Mesenchymal stem cell (in vitro differentiated cells and primary cell): ENCODE results near the gene PPP6R1.

ENCODE experiments used
- DNase-seq: peaks from one replicate; pipeline ENCODE4 v3.0.0-alpha.2; 2013
- H2AFZ ChIP-seq: one replicate; pipeline ENCODE4 v1.6.1; 2013; ENCODE audit warnings: low read depth, mild to moderate bottlenecking, control low read depth, inconsistent platforms, low read length, moderate library complexity
- H2AK5ac ChIP-seq: 2 replicates; pipeline ENCODE4 v1.6.1; 2013; ENCODE audit warnings: low read length, moderate library complexity, mild to moderate bottlenecking, inconsistent platforms; ENCODE audit not compliant: severe bottlenecking
- H2BK120ac ChIP-seq: one replicate; pipeline ENCODE4 v1.6.1; 2013; ENCODE audit warnings: low read depth, mild to moderate bottlenecking, inconsistent platforms, low read length, moderate library complexity
- H2BK12ac ChIP-seq, 2 experiments: one replicate each; pipeline ENCODE4 v1.6.1; 2013; ENCODE audit warnings: inconsistent platforms in 2 of 2, low read length in 2 of 2, mild to moderate bottlenecking in 2 of 2, moderate library complexity in 2 of 2, control low read depth in 1 of 2
- H2BK15ac ChIP-seq: one replicate; pipeline ENCODE4 v1.6.1; 2013; ENCODE audit warnings: mild to moderate bottlenecking, low read depth, inconsistent platforms; ENCODE audit not compliant: poor library complexity, severe bottlenecking
- H2BK5ac ChIP-seq: 2 replicates; pipeline ENCODE4 v1.6.1; 2013; ENCODE audit warnings: low read depth, mild to moderate bottlenecking, low read length, control low read depth, inconsistent platforms; ENCODE audit not compliant: poor library complexity, severe bottlenecking
- H3K14ac ChIP-seq, 2 experiments: one replicate each; pipeline ENCODE4 v1.6.1; 2013; ENCODE audit warnings: inconsistent platforms in 2 of 2, low read length in 2 of 2, control low read depth in 1 of 2, mild to moderate bottlenecking in 1 of 2, moderate library complexity in 1 of 2
- H3K18ac ChIP-seq, 2 experiments: one replicate each; pipeline ENCODE4 v1.6.1; 2013; ENCODE audit warnings: inconsistent platforms in 2 of 2, low read length in 2 of 2, control low read depth in 1 of 2, low read depth in 1 of 2, mild to moderate bottlenecking in 1 of 2
- H3K23ac ChIP-seq, 2 experiments: one replicate each; pipeline ENCODE4 v1.6.1; 2013; ENCODE audit warnings: inconsistent platforms in 2 of 2, low read length in 2 of 2, mild to moderate bottlenecking in 2 of 2, moderate library complexity in 2 of 2, control low read depth in 1 of 2
- H3K27ac ChIP-seq: 2 replicates; pipeline ENCODE4 v1.5.1; 2013; ENCODE audit warnings: mild to moderate bottlenecking, moderate library complexity, low read length, control low read depth, inconsistent platforms; ENCODE audit not compliant: poor library complexity, severe bottlenecking
- H3K27me3 ChIP-seq, 2 experiments: 2 replicates each; pipeline versions ENCODE4 v1.6.1 to v1.7.0; 2013; ENCODE audit warnings: low read length in 2 of 2, mild to moderate bottlenecking in 2 of 2, moderate library complexity in 2 of 2, control low read depth in 1 of 2, inconsistent platforms in 1 of 2; ENCODE audit not compliant: control insufficient read depth in 1 of 2, insufficient read depth in 1 of 2
- H3K36me3 ChIP-seq, 2 experiments: 2 replicates each; pipeline versions ENCODE4 v1.6.1 to v1.7.0; 2013; ENCODE audit warnings: low read length in 2 of 2, control low read depth in 1 of 2, inconsistent platforms in 1 of 2, low read depth in 1 of 2, mild to moderate bottlenecking in 1 of 2; ENCODE audit not compliant: insufficient read depth in 2 of 2, control insufficient read depth in 1 of 2
- H3K4ac ChIP-seq, 2 experiments: one replicate each; pipeline ENCODE4 v1.6.1; 2013; ENCODE audit warnings: inconsistent platforms in 2 of 2, low read length in 2 of 2, mild to moderate bottlenecking in 2 of 2, moderate library complexity in 2 of 2, control low read depth in 1 of 2, low read depth in 1 of 2
- H3K4me1 ChIP-seq: 2 replicates; pipeline ENCODE4 v1.6.1; 2013; ENCODE audit warnings: low read depth, low read length, control low read depth; ENCODE audit not compliant: control insufficient read depth, insufficient read depth
- H3K4me2 ChIP-seq: 2 replicates; pipeline ENCODE4 v1.6.1; 2013; ENCODE audit warnings: low read length, mild to moderate bottlenecking, inconsistent platforms; ENCODE audit not compliant: poor library complexity, severe bottlenecking
- H3K4me3 ChIP-seq, 2 experiments: 2 replicates each; pipeline versions ENCODE4 v1.5.1 to v1.7.0; 2013; ENCODE audit warnings: low read length in 2 of 2, mild to moderate bottlenecking in 2 of 2, control low read depth in 1 of 2, low read depth in 1 of 2; ENCODE audit not compliant: insufficient read depth in 1 of 2
- H3K79me1 ChIP-seq: replicated peaks from 2 replicates; pipeline ENCODE4 v1.6.1; 2013; ENCODE audit warnings: mild to moderate bottlenecking, control low read depth, low read length, inconsistent platforms; ENCODE audit not compliant: poor library complexity, severe bottlenecking
- H3K9ac ChIP-seq: 2 replicates; pipeline ENCODE4 v1.7.0; 2013; ENCODE audit warnings: mild to moderate bottlenecking, low read length, moderate library complexity
- H3K9me3 ChIP-seq: 2 replicates; pipeline ENCODE4 v1.7.0; 2013; ENCODE audit warnings: mild to moderate bottlenecking, low read length; ENCODE audit not compliant: control insufficient read depth
- H4K8ac ChIP-seq: one replicate; pipeline ENCODE4 v1.6.1; 2013; ENCODE audit warnings: inconsistent platforms, mild to moderate bottlenecking, low read length, moderate library complexity
- H4K91ac ChIP-seq: one replicate; pipeline ENCODE4 v1.6.1; 2013; ENCODE audit warnings: mild to moderate bottlenecking, low read length, inconsistent platforms
- WGBS: methylation state at CpG from one replicate; pipeline ENCODE4 v1.1.7; 2013; ENCODE audit warnings: mixed read lengths; 5-methylcytosine and 5-hydroxymethylcytosine counted together

Gene PPP6R1

DNA sequence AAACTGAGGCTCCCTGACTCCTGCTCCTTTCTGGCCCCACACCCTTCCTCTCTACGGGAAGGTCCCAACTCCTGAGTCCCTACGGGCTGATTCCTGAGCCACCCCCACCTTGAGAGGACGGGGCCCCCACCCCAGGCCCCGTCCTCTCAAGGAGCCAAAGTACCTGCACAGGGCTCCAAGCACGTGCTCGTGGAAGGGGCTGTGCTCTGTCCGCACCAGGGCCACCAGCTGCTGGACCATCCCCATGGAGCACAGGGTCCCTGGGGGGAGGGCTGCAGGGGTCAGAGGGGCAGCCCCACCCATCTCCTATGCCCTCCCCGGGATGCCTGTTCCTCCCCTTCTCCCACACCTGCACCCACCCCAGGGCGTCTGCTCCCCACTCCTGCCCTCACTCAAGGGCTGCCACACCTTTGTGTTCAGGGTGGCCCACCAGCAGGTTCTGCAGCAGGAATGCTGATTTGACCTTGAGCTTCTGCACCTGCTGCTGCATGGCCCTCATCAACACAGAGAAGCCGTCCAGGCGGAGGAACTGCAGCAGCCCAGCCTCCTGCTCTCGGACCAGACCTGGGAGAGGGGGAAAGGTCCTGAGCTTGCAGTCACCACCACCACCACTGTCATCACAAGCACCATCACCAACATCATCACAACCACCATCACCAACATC is 7.0 kb upstream of the PPP6R1 start:
- Histone ChIP-seq H2AK5ac (no peak overlapping the region), H2BK5ac (no peak overlapping the region), H3K79me1 (peaks cover 23% of the 10 kb centered on the region), H3K4me2 (no peak overlapping the region), H2BK15ac (no peak overlapping the region), H3K18ac (no peak overlapping the region), H3K27ac (no peak overlapping the region), H3K36me3 (peaks cover 16 to 39% of the 10 kb centered on the region in 2 experiments), H4K8ac (no peak overlapping the region), H3K4me3 (no peak overlapping the region), H3K4me1 (peaks cover 1% of the 10 kb centered on the region), H3K4ac (no peak overlapping the region), H3K9me3 (no peaks in the 10 kb centered on the region), H2BK120ac (no peak overlapping the region), H3K23ac (no peak overlapping the region), H3K27me3 (no peaks in the 10 kb centered on the region), H2AFZ (no peak overlapping the region), H2BK12ac (no peak overlapping the region), H4K91ac (no peak overlapping the region), H3K9ac (no peak overlapping the region), H3K14ac (no peak overlapping the region)
- DNase-seq, result no peak
- 94% methylated on average over 12 of the region's 12 CpGs for WGBS

DNA sequence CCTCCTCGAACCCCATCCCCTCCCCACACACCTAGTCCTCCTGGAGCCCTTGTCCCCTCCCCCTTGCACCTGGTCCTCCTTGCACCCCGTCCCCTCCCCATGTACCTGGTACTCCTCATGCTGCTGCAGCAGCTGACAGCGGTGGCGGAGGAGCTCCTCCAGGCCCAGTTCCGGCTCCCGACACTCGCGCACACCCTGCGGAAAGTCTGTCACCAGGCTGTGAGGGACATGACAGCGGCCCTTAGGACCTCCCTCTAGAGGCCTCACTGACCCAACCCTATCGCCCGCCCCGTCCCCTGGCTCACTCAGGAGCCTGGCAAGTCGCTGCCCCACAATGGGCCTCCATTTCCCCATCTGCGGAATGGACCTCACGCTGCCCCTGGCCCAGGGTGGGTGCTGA is 6.4 kb upstream of the PPP6R1 start:
- no peak overlapping the region for H3K14ac ChIP-seq
- H2BK12ac ChIP-seq, result no peak overlapping the region
- H3K9ac ChIP-seq, result no peak overlapping the region
- no peak overlapping the region for H4K91ac ChIP-seq
- no peaks in the 10 kb centered on the region for H3K27me3 ChIP-seq
- no peak overlapping the region for H3K18ac ChIP-seq
- peaks cover 18% of the 10 kb centered on the region for H3K79me1 ChIP-seq
- H2BK120ac ChIP-seq, result no peak overlapping the region
- DNase-seq, result no peak
- H3K4ac ChIP-seq, result no peak overlapping the region
- H3K4me2 ChIP-seq, result no peak overlapping the region
- no peak overlapping the region for H2BK15ac ChIP-seq
- H3K9me3 ChIP-seq, result no peaks in the 10 kb centered on the region
- H3K27ac ChIP-seq, result no peak overlapping the region
- H2AK5ac ChIP-seq, result no peak overlapping the region
- H4K8ac ChIP-seq, result no peak overlapping the region
- H3K4me1 ChIP-seq, result peaks cover 1% of the 10 kb centered on the region
- H3K36me3 ChIP-seq, result peaks cover 16 to 32% of the 10 kb centered on the region in 2 experiments
- H2BK5ac ChIP-seq, result no peak overlapping the region
- WGBS, result 89% methylated on average over 16 of the region's 16 CpGs
- H3K4me3 ChIP-seq, result no peak overlapping the region
- H2AFZ ChIP-seq, result no peak overlapping the region
- no peak overlapping the region for H3K23ac ChIP-seq

DNA sequence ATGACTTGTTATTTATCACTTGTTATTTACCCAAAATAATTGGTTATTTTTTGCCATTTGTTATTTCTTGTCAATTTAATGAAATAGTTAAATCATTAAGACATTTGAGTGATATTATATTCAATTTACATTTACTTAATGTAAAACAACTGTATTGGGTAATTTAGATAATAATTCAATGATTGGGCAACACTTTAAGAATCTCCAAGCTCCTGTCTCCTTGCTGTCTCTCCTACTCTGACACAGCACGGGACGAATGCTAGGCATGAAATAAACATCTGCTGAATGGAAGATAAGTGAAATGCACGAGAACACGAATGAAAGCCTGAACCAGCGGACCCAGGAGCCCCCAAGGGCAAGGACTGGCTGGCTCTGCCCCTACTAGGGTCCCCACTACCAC is 5.7 kb upstream of the PPP6R1 start:
- no peak overlapping the region for H2BK5ac ChIP-seq
- peaks cover 17% of the 10 kb centered on the region for H3K79me1 ChIP-seq
- H3K23ac ChIP-seq, result no peak overlapping the region
- no peak overlapping the region for H2AK5ac ChIP-seq
- H4K91ac ChIP-seq, result no peak overlapping the region
- H3K18ac ChIP-seq, result no peak overlapping the region
- H2BK12ac ChIP-seq, result no peak overlapping the region
- no peak for DNase-seq
- no peaks in the 10 kb centered on the region for H3K27me3 ChIP-seq
- H3K4me2 ChIP-seq, result no peak overlapping the region
- no peak overlapping the region for H4K8ac ChIP-seq
- peaks cover 16 to 26% of the 10 kb centered on the region in 2 experiments for H3K36me3 ChIP-seq
- no peak overlapping the region for H2BK15ac ChIP-seq
- H3K9me3 ChIP-seq, result no peaks in the 10 kb centered on the region
- H3K27ac ChIP-seq, result no peak overlapping the region
- no peak overlapping the region for H3K4me3 ChIP-seq
- H2AFZ ChIP-seq, result no peak overlapping the region
- WGBS, result 94% methylated on average over 5 of the region's 5 CpGs
- no peak overlapping the region for H2BK120ac ChIP-seq
- no peak overlapping the region for H3K9ac ChIP-seq
- H3K4ac ChIP-seq, result no peak overlapping the region
- H3K4me1 ChIP-seq, result peaks cover 4% of the 10 kb centered on the region
- H3K14ac ChIP-seq, result no peak overlapping the region

DNA sequence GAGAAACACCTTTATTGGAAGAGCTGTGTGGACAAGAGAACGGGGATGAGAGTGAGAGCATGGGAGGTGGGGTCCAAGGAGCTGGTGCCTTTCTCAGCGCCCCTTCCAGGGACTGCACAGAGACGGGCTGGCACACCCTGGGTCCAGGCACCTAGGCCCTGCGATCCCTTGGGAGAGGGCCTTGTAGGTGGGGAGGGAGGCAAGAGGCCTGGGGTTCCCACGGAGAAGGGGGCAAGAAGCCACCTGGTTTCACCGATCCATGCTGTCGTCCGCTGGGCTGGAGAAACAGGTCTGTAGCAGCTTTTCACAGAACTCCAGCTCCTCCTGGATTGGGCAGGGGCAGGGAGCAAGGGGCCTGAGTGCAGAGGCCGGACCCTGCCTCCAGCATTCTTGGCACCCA is 3.5 kb upstream of the PPP6R1 start:
- H3K9ac ChIP-seq, result no peak overlapping the region
- H3K27ac ChIP-seq, result no peak overlapping the region
- H2BK5ac ChIP-seq, result no peak overlapping the region
- no peaks in the 10 kb centered on the region for H3K27me3 ChIP-seq
- H3K79me1 ChIP-seq, result peaks cover 10% of the 10 kb centered on the region
- no peak overlapping the region for H3K4ac ChIP-seq
- no peaks in the 10 kb centered on the region for H3K9me3 ChIP-seq
- H3K4me1 ChIP-seq, result peaks cover 6% of the 10 kb centered on the region
- no peak overlapping the region for H2BK15ac ChIP-seq
- H3K14ac ChIP-seq, result no peak overlapping the region
- H3K4me2 ChIP-seq, result no peak overlapping the region
- no peak overlapping the region for H2BK120ac ChIP-seq
- no peak overlapping the region for H2BK12ac ChIP-seq
- H2AFZ ChIP-seq, result no peak overlapping the region
- no peak overlapping the region for H4K91ac ChIP-seq
- H4K8ac ChIP-seq, result no peak overlapping the region
- no peak for DNase-seq
- 98% methylated on average over 9 of the region's 9 CpGs for WGBS
- no peak overlapping the region for H3K23ac ChIP-seq
- no peak overlapping the region for H3K4me3 ChIP-seq
- no peak overlapping the region for H2AK5ac ChIP-seq
- no peak overlapping the region for H3K18ac ChIP-seq
- peaks cover 12 to 22% of the 10 kb centered on the region in 2 experiments for H3K36me3 ChIP-seq
